NAMALWA (cell line): ENCODE results near the gene WASHC4.

Experiments used
- DNase-seq: peaks from one replicate; pipeline ENCODE4 v3.0.0-alpha.2; 2015; ENCODE audit warnings: low spot score

The WASHC4 gene, protein sequence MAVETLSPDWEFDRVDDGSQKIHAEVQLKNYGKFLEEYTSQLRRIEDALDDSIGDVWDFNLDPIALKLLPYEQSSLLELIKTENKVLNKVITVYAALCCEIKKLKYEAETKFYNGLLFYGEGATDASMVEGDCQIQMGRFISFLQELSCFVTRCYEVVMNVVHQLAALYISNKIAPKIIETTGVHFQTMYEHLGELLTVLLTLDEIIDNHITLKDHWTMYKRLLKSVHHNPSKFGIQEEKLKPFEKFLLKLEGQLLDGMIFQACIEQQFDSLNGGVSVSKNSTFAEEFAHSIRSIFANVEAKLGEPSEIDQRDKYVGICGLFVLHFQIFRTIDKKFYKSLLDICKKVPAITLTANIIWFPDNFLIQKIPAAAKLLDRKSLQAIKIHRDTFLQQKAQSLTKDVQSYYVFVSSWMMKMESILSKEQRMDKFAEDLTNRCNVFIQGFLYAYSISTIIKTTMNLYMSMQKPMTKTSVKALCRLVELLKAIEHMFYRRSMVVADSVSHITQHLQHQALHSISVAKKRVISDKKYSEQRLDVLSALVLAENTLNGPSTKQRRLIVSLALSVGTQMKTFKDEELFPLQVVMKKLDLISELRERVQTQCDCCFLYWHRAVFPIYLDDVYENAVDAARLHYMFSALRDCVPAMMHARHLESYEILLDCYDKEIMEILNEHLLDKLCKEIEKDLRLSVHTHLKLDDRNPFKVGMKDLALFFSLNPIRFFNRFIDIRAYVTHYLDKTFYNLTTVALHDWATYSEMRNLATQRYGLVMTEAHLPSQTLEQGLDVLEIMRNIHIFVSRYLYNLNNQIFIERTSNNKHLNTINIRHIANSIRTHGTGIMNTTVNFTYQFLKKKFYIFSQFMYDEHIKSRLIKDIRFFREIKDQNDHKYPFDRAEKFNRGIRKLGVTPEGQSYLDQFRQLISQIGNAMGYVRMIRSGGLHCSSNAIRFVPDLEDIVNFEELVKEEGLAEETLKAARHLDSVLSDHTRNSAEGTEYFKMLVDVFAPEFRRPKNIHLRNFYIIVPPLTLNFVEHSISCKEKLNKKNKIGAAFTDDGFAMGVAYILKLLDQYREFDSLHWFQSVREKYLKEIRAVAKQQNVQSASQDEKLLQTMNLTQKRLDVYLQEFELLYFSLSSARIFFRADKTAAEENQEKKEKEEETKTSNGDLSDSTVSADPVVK

GRCh38 chr12:105107494-105108371 lies at the start of gene WASHC4:
WASHC4 (plus strand) TSS chr12:105107731; CDS start chr12:105107801, 70 bp downstream.
- peak; percentile 96 for DNase-seq

DNA sequence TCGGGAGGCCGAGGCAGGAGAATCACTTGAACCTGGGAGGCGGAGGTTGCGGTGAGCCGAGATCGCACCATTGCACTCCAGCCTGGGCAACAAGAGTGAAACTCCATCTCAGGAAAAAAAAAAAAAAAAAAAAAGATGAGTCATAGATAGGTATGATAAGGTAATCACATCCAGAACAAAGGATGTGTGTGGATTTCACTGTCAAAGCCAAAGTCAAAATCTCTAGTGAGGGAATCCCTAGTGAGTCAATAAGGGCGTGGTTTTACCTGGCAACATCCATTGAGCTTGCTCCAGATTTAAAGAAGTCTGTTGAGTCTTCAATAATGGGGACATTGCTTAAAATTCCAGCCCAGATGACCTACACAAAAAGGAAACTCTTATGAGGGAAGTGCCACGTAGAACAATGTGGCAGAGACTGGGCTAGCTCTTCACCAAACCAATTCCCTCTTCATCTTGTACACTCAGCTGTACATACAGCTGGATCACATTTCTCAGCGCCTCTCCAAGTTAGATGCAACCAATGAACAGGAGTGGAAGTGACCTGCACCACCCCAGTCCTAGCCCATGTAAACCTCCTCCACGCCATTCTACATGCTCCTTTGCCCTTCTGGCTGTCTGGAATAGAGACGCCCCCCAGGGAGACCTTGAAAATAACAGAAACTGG lies 46.7 kb upstream of the WASHC4 start:
- DNase-seq, result no peak

DNA sequence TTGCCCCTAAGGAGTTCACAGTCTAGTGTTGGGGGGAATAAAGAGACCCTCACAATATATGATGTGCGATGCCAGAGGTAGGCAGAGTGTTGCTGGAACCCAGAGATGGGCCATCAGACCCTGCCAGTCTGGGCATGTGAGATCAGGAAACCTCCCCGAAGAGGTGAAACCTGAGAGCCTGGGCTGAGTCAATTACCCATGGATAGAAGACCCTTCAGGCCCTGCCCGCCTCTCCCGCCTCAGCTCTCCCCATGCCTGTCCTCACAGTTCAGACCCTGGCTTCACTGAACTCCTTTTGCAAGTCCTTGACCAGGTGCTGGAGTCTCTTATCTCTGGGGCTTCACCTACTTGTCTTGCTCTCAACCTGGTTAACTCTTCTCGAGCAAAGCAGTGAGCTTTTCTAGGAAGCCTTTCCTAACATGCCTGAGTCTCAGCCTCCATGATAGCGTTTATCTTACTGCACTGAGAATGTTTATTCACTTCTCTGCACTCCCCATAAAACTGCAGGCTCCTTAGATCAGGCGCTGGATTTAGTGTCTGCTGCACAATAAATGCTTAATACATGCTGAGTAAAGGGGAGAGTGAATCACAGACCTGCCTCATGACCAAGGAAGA lies 42.9 kb upstream of the WASHC4 start:
- no peak for DNase-seq

- DNase-seq, result no peak
Measured at GRCh38 chr12:105067511-105068031, 40.0 kb upstream of the WASHC4 start.

DNA sequence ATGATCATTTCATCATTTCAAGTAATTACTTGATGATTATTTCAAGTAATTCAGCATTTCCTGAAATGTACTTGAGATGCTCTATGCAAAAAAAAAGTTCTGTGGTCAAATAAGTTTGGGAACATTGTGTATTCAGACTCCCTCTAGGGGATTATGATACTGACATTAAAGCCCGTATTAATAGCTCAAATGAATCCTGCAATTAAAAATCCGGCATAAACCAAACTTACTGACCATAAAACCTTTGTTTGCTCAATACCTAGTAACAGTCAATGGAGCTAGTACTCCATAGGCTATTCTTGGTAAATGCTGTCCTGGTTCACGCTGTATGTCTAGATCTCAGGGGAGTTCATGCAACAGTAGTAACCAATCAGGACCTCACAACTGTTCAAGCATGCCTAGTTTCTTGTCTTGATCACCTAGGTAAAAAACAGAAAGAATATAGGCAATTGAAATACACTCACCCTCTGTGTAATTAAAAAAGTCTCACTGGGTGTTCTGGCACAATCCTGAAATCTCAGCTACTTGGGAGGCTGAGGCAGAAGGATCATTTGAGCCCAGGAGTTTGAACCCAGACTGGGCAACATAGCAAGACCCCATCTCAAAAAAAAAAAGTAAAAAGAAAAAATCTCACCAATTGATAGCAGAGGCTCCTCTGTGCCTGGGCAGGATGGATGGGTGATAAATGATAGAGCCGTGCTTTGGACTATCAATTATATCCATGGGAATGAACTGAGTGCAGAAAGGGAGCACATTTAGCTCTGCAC lies 37.4 kb upstream of the WASHC4 start:
- DNase-seq, result no peak

GRCh38 chr12:105071981-105072380 lies 35.5 kb upstream of the WASHC4 start:
- DNase-seq, result no peak

DNA sequence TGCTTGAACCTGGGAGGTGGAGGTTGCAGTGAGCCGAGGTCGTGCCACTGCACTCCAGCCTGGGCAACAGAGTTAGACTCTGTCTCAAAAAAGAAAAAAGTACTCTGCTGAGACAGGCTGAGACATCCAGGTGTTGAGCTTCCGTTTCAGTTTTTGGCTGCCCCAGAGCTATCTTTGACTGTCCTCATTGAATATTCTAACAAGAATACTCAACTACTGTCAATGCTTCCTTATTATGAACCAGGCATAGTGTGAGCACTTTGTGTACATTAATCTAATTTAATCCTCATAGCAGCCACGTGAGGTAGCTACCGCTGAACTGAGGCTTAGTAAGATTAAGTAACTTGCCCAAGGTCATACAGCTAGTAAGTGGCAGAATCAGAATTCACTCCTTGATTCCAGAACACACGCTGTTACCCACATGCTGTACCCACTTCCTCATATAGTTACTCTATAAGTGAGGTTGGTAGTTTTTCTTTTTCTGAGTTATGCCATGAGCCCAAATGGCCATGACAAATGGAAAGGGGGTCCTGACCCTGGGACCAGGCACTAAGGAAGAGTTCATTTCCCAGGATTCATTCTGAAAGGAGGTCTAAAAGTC lies 34.5 kb upstream of the WASHC4 start:
- peak; percentile 9 for DNase-seq

DNA sequence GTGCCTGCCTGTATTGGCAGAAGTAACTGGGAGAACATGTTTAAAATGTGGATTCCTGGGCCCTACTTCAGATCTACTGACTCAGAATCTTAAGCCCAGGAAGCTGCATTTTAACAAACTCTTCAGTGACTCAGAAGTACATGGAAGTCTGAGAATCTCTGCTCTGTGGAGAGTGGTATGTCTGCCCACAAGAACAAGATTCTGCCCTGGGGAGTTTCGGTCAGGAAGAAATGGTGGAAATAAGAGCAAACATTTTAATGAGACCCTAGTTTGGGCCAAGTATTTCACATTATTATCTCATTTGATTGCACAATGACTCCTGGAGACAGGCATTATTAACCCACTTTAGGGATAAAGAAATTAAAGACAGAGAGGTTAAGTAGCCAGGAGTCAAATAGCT lies 31.4 kb upstream of the WASHC4 start:
- DNase-seq, result no peak

- no peak for DNase-seq
Measured at GRCh38 chr12:105076913-105077312, 30.6 kb upstream of the WASHC4 start.

GRCh38 chr12:105077435-105077834 lies 30.1 kb upstream of the WASHC4 start:
- DNase-seq, result no peak

GRCh38 chr12:105078712-105079570 lies 28.6 kb upstream of the WASHC4 start:
- no peak for DNase-seq

- no peak for DNase-seq
Measured at GRCh38 chr12:105083031-105083430, 24.5 kb upstream of the WASHC4 start.

DNA sequence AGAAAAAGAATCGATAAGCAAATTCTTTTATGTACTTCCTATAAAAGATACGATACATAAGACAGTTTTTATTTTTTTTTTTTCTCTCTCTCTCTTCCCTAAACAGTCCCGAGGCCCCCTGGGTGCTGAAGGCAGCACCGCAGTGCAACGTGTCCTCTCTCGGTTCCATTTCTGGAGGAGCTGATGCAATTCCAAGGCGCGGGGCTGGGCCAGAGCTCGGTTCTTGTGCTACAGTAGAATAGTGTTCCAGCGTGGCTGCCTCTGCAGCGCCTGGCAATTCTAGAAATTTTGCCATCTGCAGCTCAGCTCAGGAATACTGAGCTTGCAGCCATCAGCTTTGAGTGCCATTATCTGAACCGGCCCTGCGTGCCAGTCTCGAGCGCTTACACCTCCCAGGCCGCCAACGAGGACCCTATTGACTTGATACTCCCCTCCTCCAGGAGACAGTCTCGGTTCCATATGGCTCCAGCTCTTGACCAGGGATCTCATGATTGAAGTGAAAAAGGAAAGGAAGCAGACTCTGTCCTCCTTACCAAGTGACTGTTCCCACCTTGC lies 23.9 kb upstream of the WASHC4 start:
- DNase-seq, result no peak

DNA sequence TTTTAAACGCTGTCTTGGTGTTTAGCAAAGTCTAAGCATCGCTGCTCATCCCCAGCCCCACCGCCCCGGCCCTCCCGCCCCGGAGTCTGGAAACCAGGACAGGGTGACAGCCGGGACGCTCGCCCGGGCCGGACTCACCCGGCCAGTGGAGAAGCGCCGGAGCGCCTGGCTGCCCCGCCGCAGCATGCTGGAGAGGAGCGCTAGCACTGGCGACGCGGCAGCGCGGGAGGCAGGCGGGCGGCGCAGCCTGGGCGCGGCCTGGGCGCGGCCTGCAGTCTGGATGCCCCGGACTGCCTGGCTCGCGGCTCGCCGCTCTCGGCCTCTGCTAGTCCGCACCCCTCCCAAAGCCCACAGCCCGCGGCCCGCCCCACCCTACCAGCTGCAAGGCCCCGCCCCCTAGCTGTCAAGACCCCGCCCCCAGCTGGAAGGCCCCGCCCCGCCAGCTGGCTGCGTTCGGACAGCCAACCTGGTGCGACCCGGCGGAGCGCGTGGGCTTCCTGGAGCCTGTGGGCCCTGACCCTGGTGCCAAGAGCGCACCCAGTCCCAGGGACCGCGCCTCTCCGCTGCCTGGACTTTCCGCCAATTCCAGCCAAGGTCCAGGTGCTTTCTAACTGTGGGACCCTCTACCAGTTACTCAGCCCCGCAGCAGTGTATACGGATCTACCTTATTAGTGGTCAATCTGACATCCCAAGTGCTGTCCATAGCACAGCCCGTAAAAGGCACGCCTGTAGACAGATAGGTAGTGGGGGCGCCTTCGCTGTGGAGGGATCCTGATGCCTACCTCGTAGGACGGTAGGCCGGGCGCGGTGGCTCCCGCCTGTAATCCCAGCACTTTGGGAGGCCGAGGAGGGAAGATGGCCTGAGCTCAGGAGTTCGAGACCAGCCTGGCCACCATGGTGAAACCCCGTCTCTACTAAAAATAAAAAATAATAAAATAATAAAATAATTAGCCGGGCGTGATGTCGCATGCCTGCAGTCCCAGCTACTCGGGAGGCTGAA lies 23.0 kb upstream of the WASHC4 start, which contains the start of gene ALDH1L2:
Gene ALDH1L2 (minus strand): TSS at position 208 of the 1,000 bp plus-strand sequence. CDS start 22 bp downstream, at position 186.
- DNase-seq, result no peak

- no peak for DNase-seq
Measured at GRCh38 chr12:105085501-105085900, 22.0 kb upstream of the WASHC4 start.

GRCh38 chr12:105089817-105090216 lies 17.7 kb upstream of the WASHC4 start:
- DNase-seq, result no peak
